ENCODE measurements around the gene TBC1D14. TPM values are rescaled to one million over a fixed set of nuclear protein-coding genes. Genes with fewer than 3 reads are reported as not detected.

The TBC1D14 gene
- total RNA-seq, 4 donors from 2014 or later: 36.0 to 56.2 (median 41.4) TPM

GRCh38 chr4:6884341-6884870 is 25.2 kb upstream of the TBC1D14 start:
- DNase-seq (no peak), ATAC-seq (no peak)
- no peaks in the 10 kb centered on the region for H3K27me3 ChIP-seq
- H3K9me3 ChIP-seq: no peaks in the 10 kb centered on the region
- no peak overlapping the region for H3K4me3 ChIP-seq
- intact Hi-C loops (cut with DNase I; ENCODE audit: low total_unique reads): no loop called here
- H3K4me1 ChIP-seq: peaks cover 18 to 19% of the 10 kb centered on the region in 2 donors
- peak overlapping the region; percentile 84 to 94 (median 90) for H3K27ac ChIP-seq
- TF ChIP-seq POLR2A (IDR thresholded peaks at IDR 0.05) (no peak), CTCF (IDR thresholded peaks at IDR 0.05 in 4 of 5, conservative IDR thresholded peaks at IDR 0.05 in 1 of 5) (no peak)
- peaks cover 0 to 47% of the 10 kb centered on the region in 2 donors for H3K36me3 ChIP-seq
- in situ Hi-C loops (cut with MboI; ENCODE audit: low sequenced_read_pairs in 4 of 4): loop anchor here in 1 of 4 donors (10.0 kb wide), 1 partner anchor 170 kb away; the partner anchor contains the start of gene BLOC1S4

GRCh38 chr4:6885953-6886557 is 23.6 kb upstream of the TBC1D14 start:
- H3K27me3 ChIP-seq: no peaks in the 10 kb centered on the region
- TF ChIP-seq CTCF (IDR thresholded peaks at IDR 0.05 in 4 of 5, conservative IDR thresholded peaks at IDR 0.05 in 1 of 5) (peak; percentile 9 to 56 (median 44)), POLR2A (IDR thresholded peaks at IDR 0.05) (peak in 1 of 2 donors; percentile 31)
- in situ Hi-C loops (cut with MboI; ENCODE audit: low sequenced_read_pairs in 4 of 4) (loop anchor here in 1 of 4 donors (10.0 kb wide), 1 partner anchor 171 kb away; the partner anchor contains the start of gene BLOC1S4), intact Hi-C loops (cut with DNase I; ENCODE audit: low total_unique reads) (loop anchor here (1.0 kb wide), 2 partner anchors 31 to 166 kb away; no protein-coding TSS in a partner anchor)
- DNase-seq (peak; percentile 73 to 81), ATAC-seq (peak; percentile 86 to 87)
- peaks cover 18 to 19% of the 10 kb centered on the region in 2 donors for H3K4me1 ChIP-seq
- H3K36me3 ChIP-seq: peaks cover 0 to 35% of the 10 kb centered on the region in 2 donors
- no peaks in the 10 kb centered on the region for H3K9me3 ChIP-seq
- H3K4me3 ChIP-seq: peak overlapping the region; percentile 8 to 40 (median 20)
- peak overlapping the region; percentile 84 to 94 (median 90) for H3K27ac ChIP-seq

GRCh38 chr4:6886886-6887285 is 22.7 kb upstream of the TBC1D14 start:
- no peaks in the 10 kb centered on the region for H3K27me3 ChIP-seq
- H3K4me1 ChIP-seq: peaks cover 19 to 23% of the 10 kb centered on the region in 2 donors
- no peaks in the 10 kb centered on the region for H3K9me3 ChIP-seq
- DNase-seq: no peak
- ATAC-seq: no peak
- H3K4me3 ChIP-seq: no peak overlapping the region
- in situ Hi-C loops (cut with MboI; ENCODE audit: low sequenced_read_pairs in 4 of 4) (loop anchor here in 1 of 4 donors (10.0 kb wide), 1 partner anchor 172 kb away; the partner anchor contains the start of gene BLOC1S4), intact Hi-C loops (cut with DNase I; ENCODE audit: low total_unique reads) (loop anchor here (1.0 kb wide), 2 partner anchors 32 to 167 kb away; no protein-coding TSS in a partner anchor)
- TF ChIP-seq POLR2A (IDR thresholded peaks at IDR 0.05) (no peak), CTCF (IDR thresholded peaks at IDR 0.05 in 4 of 5, conservative IDR thresholded peaks at IDR 0.05 in 1 of 5) (no peak)
- H3K27ac ChIP-seq: peak overlapping the region; percentile 84 to 94 (median 90)
- H3K36me3 ChIP-seq: peaks cover 0 to 27% of the 10 kb centered on the region in 2 donors

GRCh38 chr4:6887591-6888371 is 21.8 kb upstream of the TBC1D14 start:
- H3K27me3 ChIP-seq: no peaks in the 10 kb centered on the region
- no peak overlapping the region for H3K27ac ChIP-seq
- peaks cover 0 to 18% of the 10 kb centered on the region in 2 donors for H3K36me3 ChIP-seq
- no peaks in the 10 kb centered on the region for H3K9me3 ChIP-seq
- H3K4me3 ChIP-seq: no peak overlapping the region
- intact Hi-C loops (cut with DNase I; ENCODE audit: low total_unique reads) (no loop called here), in situ Hi-C loops (cut with MboI; ENCODE audit: low sequenced_read_pairs in 4 of 4) (loop anchor here in 1 of 4 donors (10.0 kb wide), 1 partner anchor 173 kb away; the partner anchor contains the start of gene BLOC1S4)
- TF ChIP-seq CTCF (IDR thresholded peaks at IDR 0.05 in 4 of 5, conservative IDR thresholded peaks at IDR 0.05 in 1 of 5) (no peak), POLR2A (IDR thresholded peaks at IDR 0.05) (no peak)
- peaks cover 26 to 31% of the 10 kb centered on the region in 2 donors for H3K4me1 ChIP-seq
- ATAC-seq (no peak), DNase-seq (no peak)

Data from gastrocnemius medialis (tissue), 4 donors.